Spleen (tissue), 11 donors: ENCODE measurements around the gene PPP1CC. TPM values are rescaled to one million over a fixed set of nuclear protein-coding genes. Genes with fewer than 3 reads are reported as not detected.
A peak's percentile ranks its signal among the peaks of the same experiment; 100 is the strongest.

Experiments used
- DNase-seq: peaks from one replicate; pipeline ENCODE4 v3.0.0-alpha.2; 2020
- H3K27ac ChIP-seq, 8 donors: fragments of 200-600 bp; sonication (generic) in 7 of 8; 1 replicate in 4 of 8; 2 replicates in 4 of 8; pipeline versions ENCODE4 v1.5.0 to v1.8.0; 2016 to 2021; ENCODE audit warnings: inconsistent platforms in 4 of 8, mild to moderate bottlenecking in 4 of 8, moderate library complexity in 1 of 8
- H3K27me3 ChIP-seq, 7 donors: fragments of 200-600 bp; sonication (generic) in 6 of 7; replicated peaks in 1 of 7; 1 replicate in 4 of 7; 2 replicates in 3 of 7; pipeline versions ENCODE4 v1.5.0 to v1.8.0; 2016 to 2021; ENCODE audit warnings: inconsistent platforms in 3 of 7, mild to moderate bottlenecking in 1 of 7
- H3K36me3 ChIP-seq, 6 donors: fragments of 200-600 bp; sonication (generic) in 5 of 6; 1 replicate in 4 of 6; 2 replicates in 2 of 6; pipeline versions ENCODE4 v1.5.0 to v1.8.0; 2016 to 2021; ENCODE audit warnings: inconsistent platforms in 2 of 6
- H3K4me1 ChIP-seq, 6 donors: fragments of 200-600 bp; sonication (generic) in 5 of 6; 1 replicate in 3 of 6; 2 replicates in 3 of 6; pipeline versions ENCODE4 v1.5.0 to v1.8.0; 2016 to 2021; ENCODE audit warnings: inconsistent platforms in 3 of 6
- H3K4me3 ChIP-seq, 8 donors: fragments of 200-600 bp; sonication (generic) in 7 of 8; 1 replicate in 4 of 8; 2 replicates in 4 of 8; pipeline versions ENCODE4 v1.5.0 to v1.8.0; 2016 to 2021; ENCODE audit warnings: inconsistent platforms in 4 of 8, mild to moderate bottlenecking in 4 of 8, moderate library complexity in 2 of 8
- H3K9me3 ChIP-seq, 8 donors: fragments of 200-600 bp; sonication (generic) in 7 of 8; 1 replicate in 4 of 8; 2 replicates in 4 of 8; pipeline versions ENCODE4 v1.5.0 to v1.8.0; 2016 to 2021; ENCODE audit warnings: inconsistent platforms in 4 of 8
- POLR2A ChIP-seq, 3 donors: fragments of 450-650 bp; IDR thresholded peaks; one replicate each; pipeline ENCODE4 v1.5.1; 2017; ENCODE audit warnings: antibody characterized with exemption in 3 of 3, mild to moderate bottlenecking in 1 of 3
- POLR2AphosphoS5 ChIP-seq, 3 donors: sonication (generic); formaldehyde crosslinking; IDR thresholded peaks; one replicate each; pipeline ENCODE4 v1.5.1; 2017; ENCODE audit warnings: antibody characterized with exemption in 3 of 3
- WGBS, 5 donors: extraction: QIAGEN DNeasy Blood & Tissue Kit in 3 of 5; methylation state at CpG; one replicate each; pipeline versions ENCODE4 v1.1.5 to v1.1.7; 2013 to 2018; 5-methylcytosine and 5-hydroxymethylcytosine counted together
- intact Hi-C: fragments of 100-400 bp; cut with DNase I; formaldehyde crosslinking; loops from one replicate; pipeline ENCODE4 v1.15.0; 2023; ENCODE audit warnings: low total_unique reads
- polyA plus RNA-seq, 3 donors: library from polyadenylated mRNA; stranded (reverse); fragments of 200-250 nt; gene quantifications; one replicate each; pipeline ENCODE4 v1.2.1, GENCODE V29; 2013
- total RNA-seq, 7 donors: library from RNA; depleted of rRNA in 3 of 7; stranded (reverse); fragments of >200 nt in 3 of 7; fragmentation: NEBNext Ultra II Directional in 4 of 7; extraction: Animal tissue kit (Norgen Biotek cat#: 25700) in 4 of 7; gene quantifications; one replicate each; pipeline versions ENCODE4 v1.1.0 to v1.2.1, GENCODE V29; 2016 to 2021
- TF ChIP-seq, protein P1 (sequence below), 11 experiments: fragments of 200-600 bp in 7 of 11; fragments of 450-650 bp in 4 of 11; sonication (generic) in 4 of 11; IDR thresholded peaks in 8 of 11; conservative IDR thresholded peaks in 3 of 11; 1 replicate in 7 of 11; 2 replicates in 4 of 11; pipeline versions ENCODE4 v1.4.0 to v1.8.0; 2016 to 2021; ENCODE audit warnings: antibody characterized with exemption in 11 of 11, inconsistent platforms in 4 of 11, mild to moderate bottlenecking in 1 of 11
- donor health status: healthy with polysubstance abuse.
- donor health status: DM: no; HTN: no; CAD: no; lungs with moderate emphysema.
- donor health status: DM: no; HTN: no; CAD: no.
- donor health status: Bipolar disorder and iron deficiency.
- donor health status: healthy.
- donor health status: DM: no; HTN: no; CAD: no.
- donor health status: DM: yes; HTN: yes; CAD: no.

PPP1CC gene
- total and polyA plus RNA-seq, 10 donors = 74.8 to 173 (median 111) TPM

DNA sequence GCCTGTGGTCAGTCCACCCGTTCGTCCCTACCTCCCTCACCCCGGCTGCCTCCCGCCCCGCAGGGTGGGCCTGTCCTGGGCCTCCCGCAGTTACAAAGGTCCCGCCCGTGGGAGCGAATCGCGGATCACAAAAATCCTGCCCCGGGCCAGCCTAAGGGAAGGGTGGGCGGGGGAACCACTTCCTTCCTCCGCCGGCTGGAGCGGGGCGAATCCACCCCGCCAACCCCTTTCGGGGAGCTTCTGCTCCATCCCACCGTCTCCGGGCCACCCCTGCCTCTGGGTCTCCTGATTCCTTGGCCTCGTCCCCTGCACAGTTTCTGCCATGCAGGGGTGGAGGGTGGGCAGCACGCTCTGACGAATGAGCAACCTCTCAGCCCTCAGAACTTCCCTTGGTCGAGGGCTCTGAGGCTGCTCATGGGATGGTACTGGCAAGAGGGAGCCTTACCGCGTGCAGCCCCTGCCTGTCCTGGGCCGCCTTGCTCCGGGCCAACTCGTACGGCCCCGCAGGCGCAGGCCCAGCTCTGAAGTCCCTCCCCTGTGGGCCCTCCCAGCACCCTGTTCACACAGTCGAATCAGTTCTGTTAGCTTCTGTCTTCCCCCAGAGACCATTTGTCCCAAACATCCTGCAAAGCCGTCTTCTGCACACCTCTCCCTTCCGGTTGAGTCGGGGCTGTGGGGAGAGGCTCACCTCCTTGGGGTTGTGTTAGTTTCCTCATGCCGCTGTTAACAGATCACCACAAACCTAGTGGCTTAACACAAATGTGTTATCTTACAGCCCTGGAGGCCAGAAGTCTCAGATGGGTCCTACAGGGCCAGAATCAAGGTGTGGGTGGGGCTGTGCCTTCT lies 53.2 kb downstream of the PPP1CC start:
- 0 to 2% (median 1%) methylated on average over 26 to 38 of the region's 38 CpGs for WGBS, 5 donors
- peak; percentile 91 for DNase-seq
- TF ChIP-seq POLR2AphosphoS5 (IDR thresholded peaks at IDR 0.05) = peak; percentile 55 to 80 (median 80)
- TF ChIP-seq, protein P1, sequence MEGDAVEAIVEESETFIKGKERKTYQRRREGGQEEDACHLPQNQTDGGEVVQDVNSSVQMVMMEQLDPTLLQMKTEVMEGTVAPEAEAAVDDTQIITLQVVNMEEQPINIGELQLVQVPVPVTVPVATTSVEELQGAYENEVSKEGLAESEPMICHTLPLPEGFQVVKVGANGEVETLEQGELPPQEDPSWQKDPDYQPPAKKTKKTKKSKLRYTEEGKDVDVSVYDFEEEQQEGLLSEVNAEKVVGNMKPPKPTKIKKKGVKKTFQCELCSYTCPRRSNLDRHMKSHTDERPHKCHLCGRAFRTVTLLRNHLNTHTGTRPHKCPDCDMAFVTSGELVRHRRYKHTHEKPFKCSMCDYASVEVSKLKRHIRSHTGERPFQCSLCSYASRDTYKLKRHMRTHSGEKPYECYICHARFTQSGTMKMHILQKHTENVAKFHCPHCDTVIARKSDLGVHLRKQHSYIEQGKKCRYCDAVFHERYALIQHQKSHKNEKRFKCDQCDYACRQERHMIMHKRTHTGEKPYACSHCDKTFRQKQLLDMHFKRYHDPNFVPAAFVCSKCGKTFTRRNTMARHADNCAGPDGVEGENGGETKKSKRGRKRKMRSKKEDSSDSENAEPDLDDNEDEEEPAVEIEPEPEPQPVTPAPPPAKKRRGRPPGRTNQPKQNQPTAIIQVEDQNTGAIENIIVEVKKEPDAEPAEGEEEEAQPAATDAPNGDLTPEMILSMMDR (IDR thresholded peaks at IDR 0.05 in 8 of 11, conservative IDR thresholded peaks at IDR 0.05 in 3 of 11) = no peak
- TF ChIP-seq POLR2A (IDR thresholded peaks at IDR 0.05) = peak in 1 of 3 donors; percentile 30
- Histone ChIP-seq H3K4me3 (peak overlapping the region; percentile 54 to 85 (median 71)), H3K27me3 (peaks cover 0 to 11% (median 0%) of the 10 kb centered on the region in 7 donors), H3K36me3 (peaks cover 0 to 16% (median 0%) of the 10 kb centered on the region in 6 donors), H3K4me1 (peaks cover 21 to 100% (median 69%) of the 10 kb centered on the region in 6 donors), H3K9me3 (no peaks in the 10 kb centered on the region), H3K27ac (peak overlapping the region; percentile 69 to 94 (median 84))
- intact Hi-C loops = loop anchor here (10.0 kb wide), 1 partner anchor 75 kb away; the partner anchor contains the start of gene TCTN1

- Histone ChIP-seq H3K4me1 (peaks cover 12 to 100% (median 64%) of the 10 kb centered on the region in 6 donors), H3K27ac (peak within 1 kb of the TSS; percentile 69 to 94 (median 84)), H3K9me3 (no peaks in the 10 kb centered on the region), H3K4me3 (peak within 1 kb of the TSS; percentile 54 to 85 (median 71)), H3K36me3 (peaks cover 0 to 23% (median 0%) of the 10 kb centered on the region in 6 donors), H3K27me3 (peaks cover 0 to 11% (median 0%) of the 10 kb centered on the region in 7 donors)
- DNase-seq = peak; percentile 93
- WGBS, 5 donors = 5 to 33% (median 7%) methylated on average over 2 to 64 of the region's 64 CpGs
- TF ChIP-seq POLR2AphosphoS5 (IDR thresholded peaks at IDR 0.05) (peak in 2 of 3 donors; percentile 2 to 42), POLR2A (IDR thresholded peaks at IDR 0.05) (peak in 1 of 3 donors; percentile 9)
- TF ChIP-seq, protein P1 (IDR thresholded peaks at IDR 0.05 in 8 of 11, conservative IDR thresholded peaks at IDR 0.05 in 3 of 11) = no peak
- intact Hi-C loops = no loop called here
Measured at GRCh38 chr12:110688446-110689280, 54.0 kb downstream of the PPP1CC start, which contains the start of gene HVCN1. HVCN1 (minus strand) TSS chr12:110689115; CDS start chr12:110683245, 5,870 bp downstream.

DNA sequence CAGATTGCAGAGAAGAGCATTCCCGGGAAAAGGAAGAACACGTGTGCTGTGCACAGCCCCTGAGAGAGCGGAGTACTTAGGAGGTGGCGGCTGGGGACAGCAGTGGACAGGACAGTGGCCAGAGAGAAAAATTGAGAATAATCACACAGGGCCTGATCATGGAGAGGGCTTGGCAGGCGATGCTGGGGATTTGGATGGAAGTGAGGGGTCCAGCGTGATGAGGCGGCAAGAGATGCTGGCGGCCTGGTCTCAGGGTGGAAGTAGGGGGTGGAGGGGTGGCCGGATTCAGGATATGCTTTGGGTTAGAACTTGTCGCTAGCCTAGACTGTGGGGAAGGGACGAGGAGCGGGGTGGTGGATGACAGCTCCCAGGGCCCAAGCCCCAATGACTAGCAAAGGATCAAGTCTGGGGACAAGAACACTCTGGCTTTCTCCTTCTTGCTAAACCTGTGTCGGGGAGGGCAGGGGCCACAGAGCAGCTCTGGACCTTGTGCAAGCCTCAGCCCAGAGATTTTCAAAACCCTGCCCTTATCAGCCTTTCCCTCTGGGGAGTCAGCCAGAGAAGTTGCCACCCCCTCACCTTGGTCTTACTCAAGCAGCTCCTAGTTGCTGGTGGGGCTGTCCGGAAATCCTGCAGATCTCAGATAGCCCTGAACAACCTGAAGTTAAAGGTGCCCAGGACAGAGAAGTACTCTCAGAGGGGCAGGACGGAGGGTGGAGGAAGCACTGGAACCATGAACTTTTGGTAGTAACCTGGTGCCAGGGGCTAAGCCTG lies 55.1 kb downstream of the PPP1CC start:
- H3K27me3 ChIP-seq = peaks cover 0 to 11% (median 0%) of the 10 kb centered on the region in 7 donors
- H3K4me1 ChIP-seq = peaks cover 10 to 99% (median 57%) of the 10 kb centered on the region in 6 donors
- WGBS, 5 donors = 73 to 80% (median 76%) methylated on average over 14 to 15 of the region's 15 CpGs
- H3K36me3 ChIP-seq = peaks cover 0 to 33% (median 0%) of the 10 kb centered on the region in 6 donors
- peak; percentile 72 for DNase-seq
- TF ChIP-seq POLR2A (IDR thresholded peaks at IDR 0.05) (no peak), POLR2AphosphoS5 (IDR thresholded peaks at IDR 0.05) (peak in 1 of 3 donors; percentile 29)
- TF ChIP-seq, protein P1 (IDR thresholded peaks at IDR 0.05 in 8 of 11, conservative IDR thresholded peaks at IDR 0.05 in 3 of 11) = no peak
- intact Hi-C loops = no loop called here
- peak overlapping the region in 5 of 8 donors; percentile 78 to 94 (median 89) for H3K27ac ChIP-seq
- H3K9me3 ChIP-seq = no peaks in the 10 kb centered on the region
- H3K4me3 ChIP-seq = peak overlapping the region; percentile 54 to 85 (median 71)
